ENCODE measurements around the gene ITGA2B. TPM values are rescaled to one million over a fixed set of nuclear protein-coding genes. Genes with fewer than 3 reads are reported as not detected.
"Not testable (repeated sequence)": the region's sequence is repeated elsewhere in the genome, so short reads cannot be mapped to it uniquely, and the experiment has no call there.

Gene ITGA2B
- total RNA-seq, 2 donors from 2014 or later: 2.2 to 3.7 TPM

DNA sequence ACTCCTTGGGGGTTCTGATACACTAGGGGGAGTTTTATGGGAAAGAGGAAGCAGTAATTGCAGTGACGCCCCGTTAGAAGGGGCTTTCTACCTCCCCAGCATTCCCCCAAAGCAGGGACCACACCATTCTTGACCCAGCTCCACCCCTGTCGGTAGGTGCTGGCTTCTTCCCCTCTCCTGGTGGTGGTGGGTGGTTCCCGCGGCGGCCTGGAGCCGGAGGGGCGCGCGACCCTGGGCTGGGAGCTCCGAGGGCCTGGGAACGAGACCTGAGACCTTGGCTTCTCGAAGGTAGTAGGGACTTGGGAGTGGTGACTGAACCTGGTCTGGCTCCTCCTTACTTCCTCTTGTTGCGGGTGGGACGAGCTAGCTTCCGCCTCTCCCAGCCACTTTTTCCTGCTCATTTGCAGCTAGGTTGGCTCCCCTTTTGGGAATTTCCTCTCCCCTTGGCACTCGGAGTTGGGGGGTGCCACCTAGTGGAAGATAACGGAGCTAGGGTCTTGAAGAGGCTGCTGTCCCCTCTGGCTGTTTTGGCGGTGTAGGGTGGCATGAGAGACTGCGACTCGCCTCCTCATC lies 43.9 kb downstream of the ITGA2B start:
- Mint-ChIP-seq H3K9me3 (no peaks in the 10 kb centered on the region), H3K27ac (peak overlapping the region; percentile 82), H3K4me3 (peak overlapping the region; percentile 86), H3K4me1 (peaks cover 10% of the 10 kb centered on the region), H3K27me3 (no peaks in the 10 kb centered on the region), H3K36me3 (ENCODE audit: low read depth) (no peaks in the 10 kb centered on the region)
- ATAC-seq (replicated peaks): peak; percentile 23

DNA sequence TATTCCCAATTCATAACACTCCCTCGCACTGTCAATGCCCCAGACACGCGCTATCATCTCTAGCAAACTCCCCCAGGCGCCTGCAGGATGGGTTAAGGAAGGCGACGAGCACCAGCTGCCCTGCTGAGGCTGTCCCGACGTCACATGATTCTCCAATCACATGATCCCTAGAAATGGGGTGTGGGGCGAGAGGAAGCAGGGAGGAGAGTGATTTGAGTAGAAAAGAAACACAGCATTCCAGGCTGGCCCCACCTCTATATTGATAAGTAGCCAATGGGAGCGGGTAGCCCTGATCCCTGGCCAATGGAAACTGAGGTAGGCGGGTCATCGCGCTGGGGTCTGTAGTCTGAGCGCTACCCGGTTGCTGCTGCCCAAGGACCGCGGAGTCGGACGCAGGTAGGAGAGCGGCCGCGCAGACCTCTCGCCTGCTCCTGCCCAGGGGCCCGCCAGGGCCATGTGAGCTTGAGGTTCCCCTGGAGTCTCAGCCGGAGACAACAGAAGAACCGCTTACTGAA lies 44.5 kb downstream of the ITGA2B start, which contains the start of gene GRN:
Gene GRN (plus strand): TSS at position 364 of the 515 bp plus-strand sequence. CDS start 3,863 bp downstream, outside the sequence.
- H3K27ac Mint-ChIP-seq: peak within 1 kb of the TSS; percentile 82
- ATAC-seq (replicated peaks): peak; percentile 99
- H3K36me3 Mint-ChIP-seq (ENCODE audit: low read depth): no peaks in the 10 kb centered on the region
- no peaks in the 10 kb centered on the region for H3K27me3 Mint-ChIP-seq
- H3K4me1 Mint-ChIP-seq: peaks cover 10% of the 10 kb centered on the region
- no peaks in the 10 kb centered on the region for H3K9me3 Mint-ChIP-seq
- peak within 1 kb of the TSS; percentile 86 for H3K4me3 Mint-ChIP-seq

DNA sequence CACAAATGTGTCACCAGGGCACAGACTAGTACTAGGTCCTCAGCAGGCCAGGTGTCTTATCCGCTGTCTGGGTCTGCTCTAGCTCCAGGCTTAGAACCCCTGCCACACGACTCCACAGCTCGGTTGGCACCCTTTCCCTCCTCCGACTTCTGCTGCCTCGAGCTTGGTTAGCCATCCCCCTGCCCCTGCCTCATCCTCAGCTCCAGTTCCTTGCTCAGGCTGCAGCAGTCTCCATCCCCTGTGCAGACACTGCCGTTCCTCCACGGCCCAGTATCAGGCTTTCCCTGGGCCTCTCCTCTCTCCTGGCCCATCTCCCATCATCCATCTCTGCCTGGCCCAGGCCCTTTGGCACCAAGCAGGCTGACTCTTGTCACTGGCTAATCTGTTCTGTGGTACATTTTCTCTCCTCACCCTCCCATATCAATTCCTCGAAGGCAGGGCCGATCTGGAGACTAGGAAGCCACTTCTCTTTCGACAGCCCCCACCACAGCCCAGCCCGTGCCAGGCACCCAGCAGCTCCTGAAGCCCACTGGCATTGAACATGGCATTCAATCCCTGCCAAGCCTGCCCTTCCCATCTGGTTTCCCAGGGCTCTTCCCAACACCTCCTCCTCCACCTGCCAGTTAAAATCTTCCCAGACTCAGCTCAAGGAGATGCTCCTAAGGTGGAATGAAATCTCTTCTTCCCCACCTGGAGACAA lies 45.8 kb downstream of the ITGA2B start:
- ATAC-seq (replicated peaks): no peak
- Mint-ChIP-seq H3K9me3 (no peaks in the 10 kb centered on the region), H3K36me3 (ENCODE audit: low read depth) (no peaks in the 10 kb centered on the region), H3K4me3 (peak overlapping the region; percentile 86), H3K27ac (no peak overlapping the region), H3K27me3 (no peaks in the 10 kb centered on the region), H3K4me1 (peaks cover 9% of the 10 kb centered on the region)

DNA sequence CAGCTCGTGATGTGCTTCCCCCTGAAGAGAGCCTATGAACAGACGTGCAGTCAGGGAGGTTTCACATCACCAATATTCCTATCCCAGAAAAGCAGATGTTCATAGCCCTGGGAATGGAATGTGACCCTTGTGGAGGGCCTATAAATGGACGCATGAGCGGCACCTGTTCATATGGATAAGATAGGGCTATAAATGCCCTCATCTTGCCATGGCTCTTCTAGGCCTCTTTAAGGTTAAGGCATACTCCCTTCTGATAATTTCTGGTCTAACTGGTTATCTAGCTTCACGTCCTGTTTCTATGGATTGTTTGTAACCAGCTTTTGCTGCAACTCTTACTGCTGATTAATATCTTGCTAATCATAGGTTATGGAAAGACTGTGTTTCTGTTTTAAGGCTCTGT lies 48.9 kb downstream of the ITGA2B start:
- not testable (repeated sequence) for H3K4me1 Mint-ChIP-seq; H3K36me3 Mint-ChIP-seq (ENCODE audit: low read depth); H3K27ac Mint-ChIP-seq; H3K9me3 Mint-ChIP-seq; ATAC-seq (replicated peaks); H3K27me3 Mint-ChIP-seq; H3K4me3 Mint-ChIP-seq

DNA sequence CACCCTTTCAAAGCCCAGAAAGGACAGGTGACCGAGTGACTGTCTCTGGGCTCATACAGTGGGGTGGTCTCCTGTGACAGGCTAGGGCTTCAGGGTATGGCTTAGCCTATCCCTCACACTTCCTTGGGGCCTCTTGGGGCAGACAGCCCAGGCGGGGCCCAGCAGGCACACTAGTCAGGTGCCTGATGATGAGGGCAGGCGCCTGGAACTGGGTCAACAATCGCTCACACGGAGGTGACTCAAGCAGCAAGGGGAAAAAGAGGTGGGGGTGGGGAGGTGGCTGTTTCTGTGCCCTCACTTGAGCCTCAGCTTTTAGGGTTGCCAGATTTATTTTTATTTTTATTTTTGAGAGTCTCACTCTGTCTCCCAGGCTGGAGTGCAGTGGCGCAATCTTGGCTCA lies 50.7 kb downstream of the ITGA2B start:
- H3K27ac Mint-ChIP-seq: peak overlapping the region; percentile 93
- no peaks in the 10 kb centered on the region for H3K27me3 Mint-ChIP-seq
- no peaks in the 10 kb centered on the region for H3K9me3 Mint-ChIP-seq
- no peaks in the 10 kb centered on the region for H3K36me3 Mint-ChIP-seq (ENCODE audit: low read depth)
- H3K4me3 Mint-ChIP-seq: peak overlapping the region; percentile 41
- peaks cover 4% of the 10 kb centered on the region for H3K4me1 Mint-ChIP-seq
- ATAC-seq (replicated peaks): peak; percentile 98

DNA sequence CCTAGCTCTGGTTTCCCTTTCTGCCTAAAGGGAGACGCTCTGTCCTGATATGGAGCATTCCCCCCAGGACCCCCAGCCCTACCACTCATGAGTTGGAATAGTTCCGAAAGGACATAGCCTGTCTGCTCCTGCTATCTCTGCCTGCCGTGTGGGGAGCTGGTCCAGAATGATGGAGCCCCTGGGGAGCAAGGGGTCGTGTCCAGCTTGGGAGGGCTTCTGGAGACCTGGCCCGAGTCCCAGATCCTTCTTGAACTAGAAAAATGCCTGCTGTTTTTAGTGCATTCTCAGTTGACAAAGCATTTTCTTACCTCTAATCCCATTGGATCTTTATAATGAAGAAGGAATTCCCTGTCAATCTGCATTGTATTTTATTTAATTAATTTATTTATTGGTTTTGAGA lies 53.5 kb downstream of the ITGA2B start:
- no peak for ATAC-seq (replicated peaks)
- Mint-ChIP-seq H3K27ac (no peak overlapping the region), H3K4me1 (peaks cover 4% of the 10 kb centered on the region), H3K27me3 (no peaks in the 10 kb centered on the region), H3K36me3 (ENCODE audit: low read depth) (no peaks in the 10 kb centered on the region), H3K9me3 (no peaks in the 10 kb centered on the region), H3K4me3 (no peak overlapping the region)

DNA sequence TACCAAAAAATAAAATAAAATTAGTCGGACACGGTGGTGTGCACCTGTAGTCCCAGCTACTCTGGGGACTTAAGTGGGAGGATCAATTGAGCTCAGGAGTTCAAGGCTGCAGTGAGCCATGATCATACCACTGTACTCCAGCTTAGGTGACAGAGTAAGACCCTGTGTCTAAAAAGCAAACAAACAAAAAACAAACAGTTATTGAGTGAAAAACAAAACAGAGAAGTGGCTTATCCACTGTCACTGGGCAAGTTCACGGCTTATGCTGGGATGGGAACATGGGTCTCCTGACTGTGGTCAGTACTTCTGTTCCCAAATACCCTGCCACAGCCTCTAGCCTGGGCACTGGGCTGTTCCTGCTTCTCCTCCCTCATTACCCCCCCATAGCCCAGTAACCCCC lies 53.9 kb downstream of the ITGA2B start:
- Mint-ChIP-seq H3K36me3 (ENCODE audit: low read depth) (no peaks in the 10 kb centered on the region), H3K4me3 (no peak overlapping the region), H3K4me1 (peaks cover 4% of the 10 kb centered on the region), H3K9me3 (no peaks in the 10 kb centered on the region), H3K27ac (no peak overlapping the region), H3K27me3 (no peaks in the 10 kb centered on the region)
- no peak for ATAC-seq (replicated peaks)

DNA sequence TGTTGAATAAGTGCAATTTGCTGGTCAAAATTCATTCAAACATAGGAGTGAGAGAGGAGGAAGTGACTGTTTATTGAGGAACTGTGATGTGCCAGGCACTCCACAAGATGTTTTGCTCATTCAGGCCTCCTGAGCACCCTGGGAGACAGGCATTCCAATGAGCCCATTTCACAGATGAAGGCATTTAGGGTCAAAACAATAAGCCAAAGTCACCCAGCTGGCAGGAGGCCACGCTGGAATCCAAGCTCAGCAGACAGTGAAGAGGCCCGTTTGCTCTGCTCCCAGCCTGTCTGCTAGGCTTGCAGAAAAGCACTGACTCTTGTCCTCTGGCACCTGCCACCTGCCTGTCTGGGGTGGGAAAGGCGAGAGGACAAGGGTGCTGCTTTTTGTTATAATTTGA lies 54.7 kb downstream of the ITGA2B start:
- H3K4me1 Mint-ChIP-seq: peaks cover 4% of the 10 kb centered on the region
- no peak overlapping the region for H3K4me3 Mint-ChIP-seq
- no peaks in the 10 kb centered on the region for H3K9me3 Mint-ChIP-seq
- no peak for ATAC-seq (replicated peaks)
- no peak overlapping the region for H3K27ac Mint-ChIP-seq
- H3K36me3 Mint-ChIP-seq (ENCODE audit: low read depth): no peaks in the 10 kb centered on the region
- H3K27me3 Mint-ChIP-seq: no peaks in the 10 kb centered on the region

DNA sequence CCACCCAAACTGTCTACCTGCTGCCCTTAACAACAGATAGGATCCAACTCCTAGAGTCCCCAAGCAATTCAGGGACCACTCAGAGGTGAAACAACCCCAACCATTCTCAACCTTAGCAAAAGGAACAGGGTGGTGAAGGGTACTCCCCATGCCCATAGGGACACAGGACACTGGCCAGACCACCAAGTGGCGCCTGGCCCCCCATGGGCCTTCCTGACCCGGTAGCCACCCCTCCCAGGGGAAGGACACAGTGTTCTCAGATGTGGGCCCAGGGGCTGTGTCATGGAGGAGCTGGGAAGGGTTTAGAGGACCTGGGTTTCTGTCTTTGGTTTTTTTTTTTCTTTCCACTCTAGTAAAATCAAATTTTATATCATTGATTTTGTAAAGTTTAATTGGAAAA lies 55.1 kb downstream of the ITGA2B start:
- H3K27me3 Mint-ChIP-seq: no peaks in the 10 kb centered on the region
- peaks cover 4% of the 10 kb centered on the region for H3K4me1 Mint-ChIP-seq
- ATAC-seq (replicated peaks): no peak
- H3K27ac Mint-ChIP-seq: peak overlapping the region; percentile 37
- no peaks in the 10 kb centered on the region for H3K9me3 Mint-ChIP-seq
- H3K36me3 Mint-ChIP-seq (ENCODE audit: low read depth): no peaks in the 10 kb centered on the region
- H3K4me3 Mint-ChIP-seq: no peak overlapping the region

DNA sequence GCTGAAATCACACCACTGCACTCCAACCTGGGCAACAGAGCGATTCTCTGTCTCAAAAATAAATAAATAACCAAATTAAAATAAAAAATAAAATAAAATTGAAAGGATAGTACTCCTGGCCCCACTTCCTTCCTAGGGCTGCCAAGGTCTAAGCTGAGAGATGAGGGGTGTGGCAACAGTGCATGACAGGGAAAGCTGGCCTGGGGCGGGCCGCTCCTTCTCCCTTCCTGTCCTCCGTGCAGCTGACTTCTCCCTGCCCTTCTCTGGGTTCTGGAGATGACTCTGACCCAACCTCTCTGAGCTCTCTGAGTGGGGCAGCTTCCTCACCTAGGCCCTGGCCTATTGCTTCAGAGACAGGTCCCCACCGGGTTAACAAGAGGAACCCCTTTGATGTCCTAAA lies 56.1 kb downstream of the ITGA2B start:
- Mint-ChIP-seq H3K4me1 (peaks cover under 1% of the 10 kb centered on the region), H3K4me3 (no peak overlapping the region), H3K27ac (no peak overlapping the region), H3K27me3 (no peaks in the 10 kb centered on the region), H3K9me3 (no peaks in the 10 kb centered on the region), H3K36me3 (ENCODE audit: low read depth) (no peaks in the 10 kb centered on the region)
- ATAC-seq (replicated peaks): no peak

DNA sequence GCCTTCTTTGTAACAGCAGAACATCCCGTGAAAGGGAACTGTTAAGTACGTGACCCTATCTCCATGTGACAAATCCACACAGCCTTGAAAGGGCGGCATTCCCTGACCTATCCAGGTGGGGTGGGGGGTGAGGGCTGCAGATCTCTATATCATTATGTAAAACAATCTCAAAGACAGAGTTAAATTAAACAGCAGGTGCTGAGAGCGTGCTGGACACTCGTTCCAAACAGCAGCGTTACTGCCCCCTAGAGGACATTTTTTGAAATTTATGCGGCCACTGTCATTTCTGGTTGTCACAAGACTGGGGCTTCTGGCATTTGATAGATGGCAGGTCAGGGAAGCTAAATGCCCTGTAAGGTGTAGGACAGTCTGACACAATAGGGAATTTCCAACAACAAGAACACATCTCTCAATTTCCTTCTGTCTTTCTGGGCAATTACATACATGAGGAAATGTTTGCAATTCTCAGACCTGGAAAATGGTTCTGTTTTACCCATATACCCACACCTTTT lies 58.1 kb downstream of the ITGA2B start:
- H3K4me1 Mint-ChIP-seq: no peaks in the 10 kb centered on the region
- H3K36me3 Mint-ChIP-seq (ENCODE audit: low read depth): no peaks in the 10 kb centered on the region
- H3K27ac Mint-ChIP-seq: no peak overlapping the region
- H3K4me3 Mint-ChIP-seq: no peak overlapping the region
- no peaks in the 10 kb centered on the region for H3K27me3 Mint-ChIP-seq
- H3K9me3 Mint-ChIP-seq: no peaks in the 10 kb centered on the region
- peak; percentile 70 for ATAC-seq (replicated peaks)

DNA sequence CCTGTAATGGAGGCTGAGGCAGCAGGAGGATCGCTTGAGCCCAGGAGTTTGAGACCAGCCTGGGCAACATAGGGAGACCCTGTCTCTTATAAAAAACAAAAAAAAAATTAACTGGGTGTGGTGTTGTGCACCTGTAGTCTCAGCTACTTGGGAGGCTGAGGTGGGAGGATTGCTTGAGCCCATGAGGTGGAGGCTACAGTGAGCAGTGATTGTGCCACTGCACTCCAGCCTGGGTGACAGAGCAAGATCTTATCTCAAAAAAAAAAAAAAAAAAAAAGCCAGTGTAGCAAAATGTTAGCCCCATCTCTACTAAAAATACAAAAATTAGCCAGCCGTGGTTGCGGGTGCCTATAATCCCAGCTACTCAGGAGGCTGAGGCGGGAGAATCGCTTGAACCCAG lies 59.2 kb downstream of the ITGA2B start:
- H3K36me3 Mint-ChIP-seq (ENCODE audit: low read depth); H3K4me3 Mint-ChIP-seq; H3K9me3 Mint-ChIP-seq; H3K27me3 Mint-ChIP-seq; H3K4me1 Mint-ChIP-seq; ATAC-seq (replicated peaks); H3K27ac Mint-ChIP-seq: not testable (repeated sequence)

DNA sequence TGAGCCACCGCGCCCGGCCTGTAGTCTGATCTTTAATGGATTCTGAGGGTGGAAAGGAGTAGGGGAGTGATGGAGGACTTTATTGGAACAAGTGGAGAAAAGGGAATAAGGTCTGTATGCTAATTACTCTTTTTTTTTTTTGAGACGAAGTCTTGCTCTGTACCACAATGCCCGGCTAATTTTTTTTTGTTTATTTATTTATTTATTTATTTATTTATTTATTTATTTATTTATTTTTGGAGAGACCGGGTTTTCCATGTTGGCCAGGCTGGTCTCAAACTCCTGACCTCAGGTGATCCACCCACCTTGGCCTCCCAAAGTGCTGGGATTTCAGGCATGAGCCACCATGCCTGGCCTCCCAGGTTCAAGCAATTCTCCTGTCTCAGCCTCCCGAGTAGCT lies 59.9 kb downstream of the ITGA2B start:
- not testable (repeated sequence) for H3K4me1 Mint-ChIP-seq; H3K27ac Mint-ChIP-seq; H3K4me3 Mint-ChIP-seq; H3K27me3 Mint-ChIP-seq; H3K9me3 Mint-ChIP-seq; ATAC-seq (replicated peaks); H3K36me3 Mint-ChIP-seq (ENCODE audit: low read depth)

DNA sequence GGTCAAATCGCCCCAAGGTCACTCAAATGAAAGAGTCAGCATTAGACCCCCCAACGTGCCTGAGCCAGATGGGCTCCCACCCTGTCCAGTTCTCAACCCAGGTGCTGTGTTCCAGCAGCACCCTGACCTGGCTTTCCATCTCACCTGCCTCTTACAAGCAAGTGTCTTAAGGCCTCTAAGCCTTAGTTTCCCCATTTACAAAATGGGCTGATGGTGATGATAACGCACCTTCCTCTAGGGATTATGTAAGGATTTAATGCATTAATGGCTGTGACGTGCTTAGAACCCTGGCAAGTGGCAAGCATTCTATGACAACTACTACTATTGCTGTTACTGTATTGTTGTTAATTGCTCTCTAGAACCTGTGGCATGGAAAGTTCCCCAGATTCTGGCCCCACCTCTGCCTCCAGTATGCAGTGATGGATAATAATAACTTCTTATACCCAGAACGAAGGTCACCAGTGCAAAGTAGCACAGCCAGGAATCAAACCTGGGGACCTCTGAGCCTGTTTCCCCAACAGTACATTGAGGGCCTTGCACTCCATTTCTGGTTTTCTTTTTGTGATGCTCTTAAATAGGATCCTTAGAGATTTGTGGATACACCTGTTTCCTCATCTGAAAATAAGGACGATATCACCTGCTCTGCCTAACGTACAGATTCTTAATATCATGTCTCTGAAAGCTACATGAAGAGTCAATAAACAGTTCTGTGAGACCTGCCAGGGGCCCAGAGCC lies 61.6 kb downstream of the ITGA2B start:
- H3K9me3 Mint-ChIP-seq: no peaks in the 10 kb centered on the region
- H3K27ac Mint-ChIP-seq: no peak overlapping the region
- H3K4me3 Mint-ChIP-seq: peak overlapping the region; percentile 89
- H3K4me1 Mint-ChIP-seq: no peaks in the 10 kb centered on the region
- H3K27me3 Mint-ChIP-seq: no peaks in the 10 kb centered on the region
- H3K36me3 Mint-ChIP-seq (ENCODE audit: low read depth): no peaks in the 10 kb centered on the region
- ATAC-seq (replicated peaks): no peak
